ENCODE data around the gene TDP2. TPM values are rescaled to one million over a fixed set of nuclear protein-coding genes. Genes with fewer than 3 reads are reported as not detected.

TDP2 gene
- total and polyA plus RNA-seq, 7 donors = 16.3 to 56.7 (median 20.4) TPM

GRCh38 chr6:24704468-24704867 lies 37.8 kb upstream of the TDP2 start:
- H3K27me3 ChIP-seq (ENCODE audit: insufficient read depth in 3 of 3, low read length in 2 of 3) = no peaks in the 10 kb centered on the region
- ATAC-seq = no peak
- H3K36me3 ChIP-seq (ENCODE audit: insufficient read depth in 1 of 2, low read depth in 1 of 2) = peaks cover 13 to 96% of the 10 kb centered on the region in 2 donors
- TF ChIP-seq CTCF (IDR thresholded peaks at IDR 0.05) = no peak
- no peak overlapping the region for H3K27ac ChIP-seq
- H3K9me3 ChIP-seq = no peaks in the 10 kb centered on the region
- H3K4me3 ChIP-seq = no peak overlapping the region
- intact Hi-C loops (cut with DNase I) = loop anchor here in 1 of 2 donors (5.0 to 10.0 kb wide), 2 partner anchors 37 to 280 kb away; partner anchors contain the start of genes ACOT13 and TDP2
- no peak for DNase-seq
- H3K4me1 ChIP-seq = no peaks in the 10 kb centered on the region

- no peak for TF ChIP-seq CTCF (IDR thresholded peaks at IDR 0.05)
- 72 to 84% (median 76%) methylated on average over 4 of the region's 4 CpGs for WGBS, 3 donors
- H3K27me3 ChIP-seq (ENCODE audit: insufficient read depth in 3 of 3, low read length in 2 of 3) = no peaks in the 10 kb centered on the region
- H3K27ac ChIP-seq = no peak overlapping the region
- H3K4me3 ChIP-seq = no peak overlapping the region
- no peaks in the 10 kb centered on the region for H3K4me1 ChIP-seq
- H3K9me3 ChIP-seq = no peaks in the 10 kb centered on the region
- H3K36me3 ChIP-seq (ENCODE audit: insufficient read depth in 1 of 2, low read depth in 1 of 2) = peaks cover 13 to 96% of the 10 kb centered on the region in 2 donors
- no peak for DNase-seq
- intact Hi-C loops (cut with DNase I) = loop anchor here in 1 of 2 donors (5.0 to 10.0 kb wide), 2 partner anchors 36 to 278 kb away; partner anchors contain the start of genes ACOT13 and TDP2
- ATAC-seq = no peak
Observed at GRCh38 chr6:24702720-24703282, 36.1 kb upstream of the TDP2 start.

- Histone ChIP-seq H3K9me3 (no peaks in the 10 kb centered on the region), H3K27ac (no peak overlapping the region), H3K36me3 (ENCODE audit: insufficient read depth in 1 of 2, low read depth in 1 of 2) (peaks cover 8 to 68% of the 10 kb centered on the region in 2 donors), H3K27me3 (ENCODE audit: insufficient read depth in 3 of 3, low read length in 2 of 3) (no peaks in the 10 kb centered on the region), H3K4me1 (no peaks in the 10 kb centered on the region), H3K4me3 (no peak overlapping the region)
- no peak for DNase-seq
- TF ChIP-seq CTCF (IDR thresholded peaks at IDR 0.05) = no peak
- 85 to 86% (median 85%) methylated on average over 3 of the region's 3 CpGs for WGBS, 3 donors
- intact Hi-C loops (cut with DNase I) = loop anchor here in 1 of 2 donors (5.0 to 10.0 kb wide), 2 partner anchors 32 to 275 kb away; partner anchors contain the start of genes ACOT13 and TDP2
- ATAC-seq = peak in 1 of 4 donors; percentile 30
Observed at GRCh38 chr6:24699521-24700359, 33.0 kb upstream of the TDP2 start.

- Histone ChIP-seq H3K4me1 (no peaks in the 10 kb centered on the region), H3K27ac (no peak overlapping the region), H3K27me3 (ENCODE audit: insufficient read depth in 3 of 3, low read length in 2 of 3) (no peaks in the 10 kb centered on the region), H3K9me3 (no peaks in the 10 kb centered on the region), H3K36me3 (ENCODE audit: insufficient read depth in 1 of 2, low read depth in 1 of 2) (peaks cover 0 to 31% of the 10 kb centered on the region in 2 donors), H3K4me3 (no peak overlapping the region)
- ATAC-seq (no peak), DNase-seq (no peak)
- TF ChIP-seq CTCF (IDR thresholded peaks at IDR 0.05) = no peak
- intact Hi-C loops (cut with DNase I) = no loop called here
- 87 to 99% (median 90%) methylated on average over 2 of the region's 2 CpGs for WGBS, 3 donors
Observed at GRCh38 chr6:24696097-24696496, 29.4 kb upstream of the TDP2 start.
